Measurements from ENCODE around the gene ADAP2.
A peak's percentile ranks its signal among the peaks of the same experiment; 100 is the strongest.

ADAP2 gene

DNA sequence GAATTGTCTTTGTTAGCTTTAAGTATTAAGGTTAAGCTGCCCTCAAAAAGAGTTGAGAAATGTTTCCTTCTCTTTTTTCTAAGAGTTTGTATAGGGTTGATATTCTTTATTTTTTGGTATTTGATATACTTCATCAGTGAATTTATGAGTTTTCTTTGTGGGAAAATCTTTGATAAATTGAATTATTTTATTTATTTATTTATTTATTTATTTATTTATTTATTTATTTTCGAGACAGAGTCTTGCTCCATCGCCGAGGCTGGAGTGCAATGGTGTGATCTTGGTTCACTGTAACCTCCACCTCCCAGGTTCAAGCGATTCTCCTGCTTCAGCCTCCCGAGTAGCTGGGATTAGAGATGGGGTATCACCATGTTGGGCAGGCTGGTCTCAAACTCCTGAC lies 35.6 kb upstream of the ADAP2 start (continued):
- TF ChIP-seq ZNF266 (tag by site-specific recombination; IDR thresholded peaks at IDR 0.05; ENCODE audit: low read depth) (0 out of 2 replicates have a peak, but pooled peaks have one; percentile 19), ZNF341 (tag by site-specific recombination; IDR thresholded peaks at IDR 0.05; ENCODE audit: low read depth) (no peak), ZNF426 (tag by site-specific recombination; IDR thresholded peaks at IDR 0.05) (peak; percentile 80), ZNF140 (tag by site-specific recombination; IDR thresholded peaks at IDR 0.05) (0 out of 2 replicates have a peak, but pooled peaks have one; percentile 63), REPIN1 (tag by site-specific recombination; IDR thresholded peaks at IDR 0.05; ENCODE audit: low read depth) (no peak), ZNF350 (tag by site-specific recombination; IDR thresholded peaks at IDR 0.05) (no peak), ZNF654 (tag by site-specific recombination; IDR thresholded peaks at IDR 0.05; ENCODE audit: low read depth) (peak; percentile 25; the same call in 1 of the 2 replicates), ZNF404 (tag by site-specific recombination; IDR thresholded peaks at IDR 0.05) (0 out of 2 replicates have a peak, but pooled peaks have one; percentile 30), ZXDB (tag by site-specific recombination; IDR thresholded peaks at IDR 0.05) (0 out of 2 replicates have a peak, but pooled peaks have one; percentile 17), ZBTB8A (tag by site-specific recombination; IDR thresholded peaks at IDR 0.05) (0 out of 2 replicates have a peak, but pooled peaks have one; percentile 37)
- TF ChIP-seq, protein P1, sequence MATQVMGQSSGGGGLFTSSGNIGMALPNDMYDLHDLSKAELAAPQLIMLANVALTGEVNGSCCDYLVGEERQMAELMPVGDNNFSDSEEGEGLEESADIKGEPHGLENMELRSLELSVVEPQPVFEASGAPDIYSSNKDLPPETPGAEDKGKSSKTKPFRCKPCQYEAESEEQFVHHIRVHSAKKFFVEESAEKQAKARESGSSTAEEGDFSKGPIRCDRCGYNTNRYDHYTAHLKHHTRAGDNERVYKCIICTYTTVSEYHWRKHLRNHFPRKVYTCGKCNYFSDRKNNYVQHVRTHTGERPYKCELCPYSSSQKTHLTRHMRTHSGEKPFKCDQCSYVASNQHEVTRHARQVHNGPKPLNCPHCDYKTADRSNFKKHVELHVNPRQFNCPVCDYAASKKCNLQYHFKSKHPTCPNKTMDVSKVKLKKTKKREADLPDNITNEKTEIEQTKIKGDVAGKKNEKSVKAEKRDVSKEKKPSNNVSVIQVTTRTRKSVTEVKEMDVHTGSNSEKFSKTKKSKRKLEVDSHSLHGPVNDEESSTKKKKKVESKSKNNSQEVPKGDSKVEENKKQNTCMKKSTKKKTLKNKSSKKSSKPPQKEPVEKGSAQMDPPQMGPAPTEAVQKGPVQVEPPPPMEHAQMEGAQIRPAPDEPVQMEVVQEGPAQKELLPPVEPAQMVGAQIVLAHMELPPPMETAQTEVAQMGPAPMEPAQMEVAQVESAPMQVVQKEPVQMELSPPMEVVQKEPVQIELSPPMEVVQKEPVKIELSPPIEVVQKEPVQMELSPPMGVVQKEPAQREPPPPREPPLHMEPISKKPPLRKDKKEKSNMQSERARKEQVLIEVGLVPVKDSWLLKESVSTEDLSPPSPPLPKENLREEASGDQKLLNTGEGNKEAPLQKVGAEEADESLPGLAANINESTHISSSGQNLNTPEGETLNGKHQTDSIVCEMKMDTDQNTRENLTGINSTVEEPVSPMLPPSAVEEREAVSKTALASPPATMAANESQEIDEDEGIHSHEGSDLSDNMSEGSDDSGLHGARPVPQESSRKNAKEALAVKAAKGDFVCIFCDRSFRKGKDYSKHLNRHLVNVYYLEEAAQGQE (tag by site-specific recombination; IDR thresholded peaks at IDR 0.05), result peak; percentile 35; the same call in 1 of the 2 replicates
- TF ChIP-seq, protein P2, sequence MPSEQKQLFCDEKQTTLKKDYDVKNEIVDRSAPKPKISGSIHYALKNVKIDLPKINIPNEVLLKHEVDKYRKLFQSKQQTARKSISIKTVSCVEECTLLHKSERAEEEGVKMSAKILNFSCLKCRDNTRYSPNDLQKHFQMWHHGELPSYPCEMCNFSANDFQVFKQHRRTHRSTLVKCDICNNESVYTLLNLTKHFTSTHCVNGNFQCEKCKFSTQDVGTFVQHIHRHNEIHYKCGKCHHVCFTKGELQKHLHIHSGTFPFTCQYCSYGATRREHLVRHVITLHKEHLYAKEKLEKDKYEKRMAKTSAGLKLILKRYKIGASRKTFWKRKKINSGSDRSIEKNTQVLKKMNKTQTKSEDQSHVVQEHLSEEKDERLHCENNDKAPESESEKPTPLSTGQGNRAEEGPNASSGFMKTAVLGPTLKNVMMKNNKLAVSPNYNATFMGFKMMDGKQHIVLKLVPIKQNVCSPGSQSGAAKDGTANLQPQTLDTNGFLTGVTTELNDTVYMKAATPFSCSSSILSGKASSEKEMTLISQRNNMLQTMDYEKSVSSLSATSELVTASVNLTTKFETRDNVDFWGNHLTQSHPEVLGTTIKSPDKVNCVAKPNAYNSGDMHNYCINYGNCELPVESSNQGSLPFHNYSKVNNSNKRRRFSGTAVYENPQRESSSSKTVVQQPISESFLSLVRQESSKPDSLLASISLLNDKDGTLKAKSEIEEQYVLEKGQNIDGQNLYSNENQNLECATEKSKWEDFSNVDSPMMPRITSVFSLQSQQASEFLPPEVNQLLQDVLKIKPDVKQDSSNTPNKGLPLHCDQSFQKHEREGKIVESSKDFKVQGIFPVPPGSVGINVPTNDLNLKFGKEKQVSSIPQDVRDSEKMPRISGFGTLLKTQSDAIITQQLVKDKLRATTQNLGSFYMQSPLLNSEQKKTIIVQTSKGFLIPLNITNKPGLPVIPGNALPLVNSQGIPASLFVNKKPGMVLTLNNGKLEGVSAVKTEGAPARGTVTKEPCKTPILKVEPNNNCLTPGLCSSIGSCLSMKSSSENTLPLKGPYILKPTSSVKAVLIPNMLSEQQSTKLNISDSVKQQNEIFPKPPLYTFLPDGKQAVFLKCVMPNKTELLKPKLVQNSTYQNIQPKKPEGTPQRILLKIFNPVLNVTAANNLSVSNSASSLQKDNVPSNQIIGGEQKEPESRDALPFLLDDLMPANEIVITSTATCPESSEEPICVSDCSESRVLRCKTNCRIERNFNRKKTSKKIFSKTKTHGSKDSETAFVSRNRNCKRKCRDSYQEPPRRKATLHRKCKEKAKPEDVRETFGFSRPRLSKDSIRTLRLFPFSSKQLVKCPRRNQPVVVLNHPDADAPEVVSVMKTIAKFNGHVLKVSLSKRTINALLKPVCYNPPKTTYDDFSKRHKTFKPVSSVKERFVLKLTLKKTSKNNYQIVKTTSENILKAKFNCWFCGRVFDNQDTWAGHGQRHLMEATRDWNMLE (tag by site-specific recombination; conservative IDR thresholded peaks at IDR 0.05; ENCODE audit: low read depth), result peak; percentile 82
- TF ChIP-seq, protein P3, sequence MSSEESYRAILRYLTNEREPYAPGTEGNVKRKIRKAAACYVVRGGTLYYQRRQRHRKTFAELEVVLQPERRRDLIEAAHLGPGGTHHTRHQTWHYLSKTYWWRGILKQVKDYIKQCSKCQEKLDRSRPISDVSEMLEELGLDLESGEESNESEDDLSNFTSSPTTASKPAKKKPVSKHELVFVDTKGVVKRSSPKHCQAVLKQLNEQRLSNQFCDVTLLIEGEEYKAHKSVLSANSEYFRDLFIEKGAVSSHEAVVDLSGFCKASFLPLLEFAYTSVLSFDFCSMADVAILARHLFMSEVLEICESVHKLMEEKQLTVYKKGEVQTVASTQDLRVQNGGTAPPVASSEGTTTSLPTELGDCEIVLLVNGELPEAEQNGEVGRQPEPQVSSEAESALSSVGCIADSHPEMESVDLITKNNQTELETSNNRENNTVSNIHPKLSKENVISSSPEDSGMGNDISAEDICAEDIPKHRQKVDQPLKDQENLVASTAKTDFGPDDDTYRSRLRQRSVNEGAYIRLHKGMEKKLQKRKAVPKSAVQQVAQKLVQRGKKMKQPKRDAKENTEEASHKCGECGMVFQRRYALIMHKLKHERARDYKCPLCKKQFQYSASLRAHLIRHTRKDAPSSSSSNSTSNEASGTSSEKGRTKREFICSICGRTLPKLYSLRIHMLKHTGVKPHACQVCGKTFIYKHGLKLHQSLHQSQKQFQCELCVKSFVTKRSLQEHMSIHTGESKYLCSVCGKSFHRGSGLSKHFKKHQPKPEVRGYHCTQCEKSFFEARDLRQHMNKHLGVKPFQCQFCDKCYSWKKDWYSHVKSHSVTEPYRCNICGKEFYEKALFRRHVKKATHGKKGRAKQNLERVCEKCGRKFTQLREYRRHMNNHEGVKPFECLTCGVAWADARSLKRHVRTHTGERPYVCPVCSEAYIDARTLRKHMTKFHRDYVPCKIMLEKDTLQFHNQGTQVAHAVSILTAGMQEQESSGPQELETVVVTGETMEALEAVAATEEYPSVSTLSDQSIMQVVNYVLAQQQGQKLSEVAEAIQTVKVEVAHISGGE (tag by site-specific recombination; conservative IDR thresholded peaks at IDR 0.05; ENCODE audit: low read depth), result peak; percentile 55

DNA sequence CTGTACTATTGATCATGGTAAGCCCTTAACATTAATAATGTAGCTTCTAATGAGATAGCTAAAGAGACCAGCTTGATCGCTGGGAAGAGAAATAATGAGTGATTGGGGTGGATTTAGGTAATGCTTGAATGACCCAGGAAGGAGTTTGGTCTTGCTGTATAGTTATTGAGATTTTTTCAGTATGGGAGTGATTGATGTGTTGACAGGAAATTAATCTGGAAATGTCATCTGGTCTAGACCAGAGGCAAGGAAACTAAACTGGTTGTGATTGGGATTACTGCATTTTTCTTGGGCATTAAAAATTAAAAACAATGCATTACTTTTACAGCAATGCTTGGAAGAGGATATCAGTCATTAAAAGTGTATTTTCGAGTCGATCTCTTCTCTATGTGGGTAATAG lies 27.5 kb upstream of the ADAP2 start:
- CTCF ChIA-PET, result interaction anchor here (0.9 to 1.4 kb wide), 3 partner anchors 10 to 479 kb away, joined by 3 to 9 read pairs (median 4); partner anchors contain the start of gene CRLF3
- peaks cover 88 to 90% of the 10 kb centered on the region in 2 experiments for H3K36me3 ChIP-seq (ENCODE audit: control insufficient read depth in 2 of 2, insufficient read depth in 1 of 2, low read length in 2 of 2)
- POLR2A ChIA-PET, result interaction anchor here (0.7 kb wide), 1 partner anchor 9 kb away, joined by 8 read pairs; no protein-coding TSS in a partner anchor
- no peak overlapping the region for H3K27ac ChIP-seq (ENCODE audit: extremely low read depth, low read depth, low read length)
- no peak overlapping the region for H3K4me3 ChIP-seq (ENCODE audit: low read depth, low read length)
- TF ChIP-seq ZNF433 (tag by site-specific recombination; IDR thresholded peaks at IDR 0.05; ENCODE audit: low read depth), result no peak
- TF ChIP-seq ZNF416 (tag by site-specific recombination; IDR thresholded peaks at IDR 0.05), result no peak
- TF ChIP-seq ZBTB1 (tag by site-specific recombination; IDR thresholded peaks at IDR 0.05), result no peak
- TF ChIP-seq KLF16 (tag by site-specific recombination; IDR thresholded peaks at IDR 0.05), result no peak
- TF ChIP-seq, protein P4, sequence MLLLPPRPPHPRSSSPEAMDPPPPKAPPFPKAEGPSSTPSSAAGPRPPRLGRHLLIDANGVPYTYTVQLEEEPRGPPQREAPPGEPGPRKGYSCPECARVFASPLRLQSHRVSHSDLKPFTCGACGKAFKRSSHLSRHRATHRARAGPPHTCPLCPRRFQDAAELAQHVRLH (tag by site-specific recombination; IDR thresholded peaks at IDR 0.05), result no peak
- TF ChIP-seq ZNF585B (tag by site-specific recombination; IDR thresholded peaks at IDR 0.05), result no peak
- TF ChIP-seq ZNF24 (tag by site-specific recombination; IDR thresholded peaks at IDR 0.05), result no peak
- H3K9me3 ChIP-seq (ENCODE audit: control insufficient read depth, insufficient read depth, low read depth, low read length), result no peaks in the 10 kb centered on the region
- H3K4me1 ChIP-seq (ENCODE audit: control insufficient read depth, insufficient read depth, low read length), result no peaks in the 10 kb centered on the region
